ENCODE results near the gene THBD.

THBD gene, protein sequence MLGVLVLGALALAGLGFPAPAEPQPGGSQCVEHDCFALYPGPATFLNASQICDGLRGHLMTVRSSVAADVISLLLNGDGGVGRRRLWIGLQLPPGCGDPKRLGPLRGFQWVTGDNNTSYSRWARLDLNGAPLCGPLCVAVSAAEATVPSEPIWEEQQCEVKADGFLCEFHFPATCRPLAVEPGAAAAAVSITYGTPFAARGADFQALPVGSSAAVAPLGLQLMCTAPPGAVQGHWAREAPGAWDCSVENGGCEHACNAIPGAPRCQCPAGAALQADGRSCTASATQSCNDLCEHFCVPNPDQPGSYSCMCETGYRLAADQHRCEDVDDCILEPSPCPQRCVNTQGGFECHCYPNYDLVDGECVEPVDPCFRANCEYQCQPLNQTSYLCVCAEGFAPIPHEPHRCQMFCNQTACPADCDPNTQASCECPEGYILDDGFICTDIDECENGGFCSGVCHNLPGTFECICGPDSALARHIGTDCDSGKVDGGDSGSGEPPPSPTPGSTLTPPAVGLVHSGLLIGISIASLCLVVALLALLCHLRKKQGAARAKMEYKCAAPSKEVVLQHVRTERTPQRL

DNA sequence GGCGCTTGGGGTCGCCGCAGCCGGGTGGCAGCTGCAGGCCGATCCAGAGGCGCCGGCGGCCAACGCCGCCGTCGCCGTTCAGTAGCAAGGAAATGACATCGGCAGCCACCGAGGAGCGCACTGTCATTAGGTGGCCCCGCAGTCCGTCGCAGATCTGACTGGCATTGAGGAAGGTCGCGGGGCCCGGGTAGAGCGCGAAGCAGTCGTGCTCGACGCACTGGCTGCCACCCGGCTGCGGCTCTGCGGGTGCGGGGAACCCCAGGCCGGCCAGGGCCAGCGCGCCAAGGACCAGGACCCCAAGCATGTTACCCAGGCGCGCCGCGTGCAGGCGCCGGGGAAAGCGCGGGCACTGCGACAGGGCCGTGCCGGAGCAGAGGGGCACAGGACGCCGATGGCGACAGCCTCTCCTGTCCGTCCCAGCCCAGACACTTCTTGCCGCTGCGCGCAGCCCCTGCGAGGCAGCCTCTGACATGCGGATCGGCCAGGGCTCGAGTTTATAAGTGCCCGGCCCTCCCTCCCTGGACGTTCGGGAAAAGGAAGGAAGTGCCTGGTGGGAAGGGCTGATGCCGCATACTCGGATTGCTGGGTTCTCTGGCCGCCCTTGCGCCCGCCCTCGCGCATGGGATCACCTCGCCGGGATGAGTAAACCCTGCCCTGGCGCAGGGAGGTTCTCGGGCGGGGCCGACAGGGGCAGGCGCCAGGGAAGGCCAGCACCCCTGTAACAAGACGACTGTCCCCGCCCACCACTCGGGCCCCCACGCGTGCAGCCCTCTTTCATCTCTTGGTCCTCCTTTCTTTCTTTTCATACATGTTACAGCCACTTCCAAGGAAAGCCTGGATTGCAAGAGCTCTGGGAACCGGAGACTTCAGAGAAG lies at the start of gene THBD:
Gene THBD, minus strand, starts transcription at position 472 of the 875 bp plus-strand sequence. Its CDS starts 168 bp downstream, at position 304.
- DNase-seq (ENCODE audit: extremely low read depth, insufficient read length) = peak; percentile 34
- Histone ChIP-seq H3K27me3 (replicated peaks; ENCODE audit: control insufficient read depth, insufficient read depth, low read length) (peaks cover 2% of the 10 kb centered on the region; the same call in 1 of the 2 replicates), H3K4me3 (replicated peaks; ENCODE audit: low read depth, low read length) (peak within 1 kb of the TSS; percentile 44), H3K36me3 (ENCODE audit: control insufficient read depth, insufficient read depth, low read length) (no peaks in the 10 kb centered on the region)
- TF ChIP-seq CTCF (IDR thresholded peaks at IDR 0.05; ENCODE audit: insufficient read depth, low read length, poor library complexity, severe bottlenecking) = no peak

GRCh38 chr20:23097636-23098580 lies 48.4 kb upstream of the THBD start:
- H3K27me3 ChIP-seq (replicated peaks; ENCODE audit: control insufficient read depth, insufficient read depth, low read length) = no peaks in the 10 kb centered on the region
- H3K36me3 ChIP-seq (ENCODE audit: control insufficient read depth, insufficient read depth, low read length) = no peaks in the 10 kb centered on the region
- TF ChIP-seq CTCF (IDR thresholded peaks at IDR 0.05; ENCODE audit: insufficient read depth, low read length, poor library complexity, severe bottlenecking) = no peak
- DNase-seq (ENCODE audit: extremely low read depth, insufficient read length) = no peak
- no peak overlapping the region for H3K4me3 ChIP-seq (replicated peaks; ENCODE audit: low read depth, low read length)

DNA sequence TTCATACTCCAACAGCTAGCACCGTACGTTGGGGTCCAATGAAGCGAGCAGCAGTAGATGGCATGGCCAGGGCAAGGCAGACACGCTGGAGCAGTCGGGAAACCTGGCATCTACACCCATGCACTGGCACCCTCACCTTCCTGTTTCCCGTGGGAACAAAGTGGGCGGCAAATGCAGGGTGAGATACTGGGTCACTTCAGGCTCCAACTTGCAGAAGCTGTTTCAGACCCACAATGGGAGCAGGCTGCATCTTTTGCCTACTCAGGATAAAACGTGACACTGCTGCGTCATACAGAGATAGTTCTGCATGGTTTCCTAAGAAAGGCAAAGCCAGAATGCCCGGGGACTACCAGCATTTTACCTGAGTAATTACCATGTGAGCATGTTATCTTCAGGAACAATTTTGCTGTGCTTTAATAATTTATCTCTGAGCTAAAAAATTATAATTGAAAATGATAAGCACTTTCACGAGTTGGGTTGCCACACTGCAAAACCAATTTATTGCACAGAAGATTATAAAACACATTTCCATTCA lies 47.6 kb upstream of the THBD start:
- DNase-seq (ENCODE audit: extremely low read depth, insufficient read length) = no peak
- no peak overlapping the region for H3K4me3 ChIP-seq (replicated peaks; ENCODE audit: low read depth, low read length)
- TF ChIP-seq CTCF (IDR thresholded peaks at IDR 0.05; ENCODE audit: insufficient read depth, low read length, poor library complexity, severe bottlenecking) = no peak
- no peaks in the 10 kb centered on the region for H3K27me3 ChIP-seq (replicated peaks; ENCODE audit: control insufficient read depth, insufficient read depth, low read length)
- H3K36me3 ChIP-seq (ENCODE audit: control insufficient read depth, insufficient read depth, low read length) = no peaks in the 10 kb centered on the region

GRCh38 chr20:23096097-23096496 lies 46.6 kb upstream of the THBD start:
- Histone ChIP-seq H3K36me3 (ENCODE audit: control insufficient read depth, insufficient read depth, low read length) (no peaks in the 10 kb centered on the region), H3K4me3 (replicated peaks; ENCODE audit: low read depth, low read length) (no peak overlapping the region), H3K27me3 (replicated peaks; ENCODE audit: control insufficient read depth, insufficient read depth, low read length) (no peaks in the 10 kb centered on the region)
- TF ChIP-seq CTCF (IDR thresholded peaks at IDR 0.05; ENCODE audit: insufficient read depth, low read length, poor library complexity, severe bottlenecking) = no peak
- DNase-seq (ENCODE audit: extremely low read depth, insufficient read length) = no peak

DNA sequence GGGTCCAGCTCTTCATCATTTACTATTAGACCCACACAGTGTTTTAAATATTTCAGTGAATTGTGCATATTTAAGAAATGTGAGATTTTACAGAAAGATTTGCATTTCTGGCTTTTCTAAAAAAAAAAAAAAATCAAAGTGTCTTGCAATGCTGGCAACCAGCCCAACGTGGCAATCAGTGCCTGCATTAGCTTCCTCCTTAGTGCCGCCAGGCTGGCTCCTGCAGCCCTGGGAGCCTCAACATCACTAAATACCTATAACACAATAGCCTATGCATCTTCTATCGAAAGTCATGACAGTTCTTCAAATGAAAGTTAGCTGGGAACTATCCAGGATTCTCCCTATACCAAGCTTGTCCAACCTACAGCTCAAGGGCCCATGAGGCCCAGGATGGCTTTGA lies 46.0 kb upstream of the THBD start:
- H3K4me3 ChIP-seq (replicated peaks; ENCODE audit: low read depth, low read length) = no peak overlapping the region
- TF ChIP-seq CTCF (IDR thresholded peaks at IDR 0.05; ENCODE audit: insufficient read depth, low read length, poor library complexity, severe bottlenecking) = no peak
- no peaks in the 10 kb centered on the region for H3K36me3 ChIP-seq (ENCODE audit: control insufficient read depth, insufficient read depth, low read length)
- DNase-seq (ENCODE audit: extremely low read depth, insufficient read length) = no peak
- H3K27me3 ChIP-seq (replicated peaks; ENCODE audit: control insufficient read depth, insufficient read depth, low read length) = no peaks in the 10 kb centered on the region

All from GM06990 (cell line).